Measurements from ENCODE around the gene AFDN. TPM values are rescaled to one million over a fixed set of nuclear protein-coding genes. Genes with fewer than 3 reads are reported as not detected.

Gene AFDN
- 1 to 10 TPM; 6.3 to 9.3 (median 7.9) TPM for total RNA-seq
- total RNA-seq (2013) = 16.9 TPM

- Mint-ChIP-seq H3K27ac (peak within 1 kb of the TSS; percentile 41 to 71), H3K9me3 (no peaks in the 10 kb centered on the region), H3K27me3 (ENCODE audit: low read depth in 2 of 2) (peaks cover 44 to 59% of the 10 kb centered on the region in 2 donors), H3K4me1 (peaks cover 8 to 21% of the 10 kb centered on the region in 2 donors), H3K36me3 (no peaks in the 10 kb centered on the region), H3K4me3 (peak within 1 kb of the TSS; percentile 90)
- intact Hi-C loops (cut with micrococcal nuclease) = no loop called here
- H3K9me3 ChIP-seq (ENCODE audit: control insufficient read depth, insufficient read depth, low read length) = no peaks in the 10 kb centered on the region
- H3K27ac ChIP-seq (ENCODE audit: low read length) = no peak within 1 kb of the TSS
- under 1% methylated on average over 92 of the region's 108 CpGs for WGBS (ENCODE audit: insufficient coverage)
- peak within 1 kb of the TSS; percentile 48 for H3K4me3 ChIP-seq (ENCODE audit: low read length)
- ATAC-seq = peak in 2 of 3 donors; percentile 17 to 31
- H3K36me3 ChIP-seq (ENCODE audit: control insufficient read depth, insufficient read depth, low read length) = no peaks in the 10 kb centered on the region
- DNase-seq = no peak
- peaks cover 19% of the 10 kb centered on the region for H3K4me1 ChIP-seq (ENCODE audit: control insufficient read depth, insufficient read depth, low read length)
- H3K27me3 ChIP-seq (ENCODE audit: control insufficient read depth, insufficient read depth, low read length) = peaks cover 41% of the 10 kb centered on the region
- TF ChIP-seq CTCF (IDR thresholded peaks at IDR 0.05) = no peak
Observed at GRCh38 chr6:167826896-167827582, at the start of gene AFDN. TSS of gene AFDN (plus strand) at chr6:167826911. CDS start at chr6:167827133, 222 bp downstream.

GRCh38 chr6:167778497-167779128 lies 48.1 kb upstream of the AFDN start:
- Histone ChIP-seq H3K36me3 (ENCODE audit: control insufficient read depth, insufficient read depth, low read length) (no peaks in the 10 kb centered on the region), H3K4me1 (ENCODE audit: control insufficient read depth, insufficient read depth, low read length) (no peaks in the 10 kb centered on the region), H3K9me3 (ENCODE audit: control insufficient read depth, insufficient read depth, low read length) (no peaks in the 10 kb centered on the region), H3K4me3 (ENCODE audit: low read length) (no peak overlapping the region), H3K27me3 (ENCODE audit: control insufficient read depth, insufficient read depth, low read length) (no peaks in the 10 kb centered on the region), H3K27ac (ENCODE audit: low read length) (no peak overlapping the region)
- 88% methylated on average over 21 of the region's 21 CpGs for WGBS (ENCODE audit: insufficient coverage)
- peaks cover 0 to 8% of the 10 kb centered on the region in 2 donors for H3K27me3 Mint-ChIP-seq (ENCODE audit: low read depth in 2 of 2)
- no peaks in the 10 kb centered on the region for H3K9me3 Mint-ChIP-seq
- H3K27ac Mint-ChIP-seq = no peak overlapping the region
- no peak for DNase-seq
- no peaks in the 10 kb centered on the region for H3K4me1 Mint-ChIP-seq
- H3K4me3 Mint-ChIP-seq = no peak overlapping the region
- ATAC-seq = no peak
- intact Hi-C loops (cut with micrococcal nuclease) = no loop called here
- no peaks in the 10 kb centered on the region for H3K36me3 Mint-ChIP-seq
- no peak for TF ChIP-seq CTCF (IDR thresholded peaks at IDR 0.05)

GRCh38 chr6:167779129-167779992 lies 47.4 kb upstream of the AFDN start:
- Histone ChIP-seq H3K27ac (ENCODE audit: low read length) (no peak overlapping the region), H3K36me3 (ENCODE audit: control insufficient read depth, insufficient read depth, low read length) (no peaks in the 10 kb centered on the region), H3K27me3 (ENCODE audit: control insufficient read depth, insufficient read depth, low read length) (no peaks in the 10 kb centered on the region), H3K4me3 (ENCODE audit: low read length) (no peak overlapping the region), H3K9me3 (ENCODE audit: control insufficient read depth, insufficient read depth, low read length) (no peaks in the 10 kb centered on the region), H3K4me1 (ENCODE audit: control insufficient read depth, insufficient read depth, low read length) (no peaks in the 10 kb centered on the region)
- no peak overlapping the region for H3K27ac Mint-ChIP-seq
- H3K4me1 Mint-ChIP-seq = no peaks in the 10 kb centered on the region
- H3K36me3 Mint-ChIP-seq = no peaks in the 10 kb centered on the region
- TF ChIP-seq CTCF (IDR thresholded peaks at IDR 0.05) = no peak
- H3K4me3 Mint-ChIP-seq = no peak overlapping the region
- 88% methylated on average over 20 of the region's 20 CpGs for WGBS (ENCODE audit: insufficient coverage)
- H3K27me3 Mint-ChIP-seq (ENCODE audit: low read depth in 2 of 2) = peaks cover 0 to 8% of the 10 kb centered on the region in 2 donors
- intact Hi-C loops (cut with micrococcal nuclease) = no loop called here
- DNase-seq = no peak
- H3K9me3 Mint-ChIP-seq = no peaks in the 10 kb centered on the region
- no peak for ATAC-seq

All from natural killer cell (primary cell).